GM18867 (cell line): Measurements from ENCODE around the gene ORM1.
"Not testable (repeated sequence)": the region's sequence is repeated elsewhere in the genome, so short reads cannot be mapped to it uniquely, and the experiment has no call there.

Source experiments
- ATAC-seq: cut with Tn5 transposase; IDR thresholded peaks from one replicate; pipeline ENCODE4 v1.9.1; 2021; ENCODE audit warnings: mild to moderate bottlenecking, moderate library complexity; ENCODE audit not compliant: unreplicated experiment

Gene ORM1

GRCh38 chr9:114322160-114322818 lies 609 bp upstream of the ORM1 start:
- ATAC-seq = not testable (repeated sequence)

- ATAC-seq = not testable (repeated sequence)
Observed at GRCh38 chr9:114323849-114324248, 951 bp downstream of the ORM1 start.

- ATAC-seq = no peak
Observed at GRCh38 chr9:114324492-114324891, 1.6 kb downstream of the ORM1 start.

- ATAC-seq = not testable (repeated sequence)
Observed at GRCh38 chr9:114324965-114325364, 2.1 kb downstream of the ORM1 start.

GRCh38 chr9:114325684-114326254 lies 2.9 kb downstream of the ORM1 start:
- not testable (repeated sequence) for ATAC-seq

GRCh38 chr9:114327749-114328148 lies 4.9 kb downstream of the ORM1 start:
- ATAC-seq = no peak

- ATAC-seq = not testable (repeated sequence)
Observed at GRCh38 chr9:114328357-114328820, 5.5 kb downstream of the ORM1 start.

GRCh38 chr9:114328937-114329624 lies 6.2 kb downstream of the ORM1 start:
- not testable (repeated sequence) for ATAC-seq

GRCh38 chr9:114329625-114330022 lies 6.7 kb downstream of the ORM1 start, which contains the start of gene ORM2:
Gene ORM2, plus strand, starts transcription at chr9:114329869. Its CDS starts 36 bp downstream, at chr9:114329905.
- ATAC-seq = not testable (repeated sequence)

GRCh38 chr9:114330636-114331035 lies 7.7 kb downstream of the ORM1 start:
- ATAC-seq = no peak

GRCh38 chr9:114331229-114332195 lies 8.6 kb downstream of the ORM1 start:
- not testable (repeated sequence) for ATAC-seq

- ATAC-seq = not testable (repeated sequence)
Observed at GRCh38 chr9:114332474-114333040, 9.7 kb downstream of the ORM1 start.

- ATAC-seq = not testable (repeated sequence)
Observed at GRCh38 chr9:114333718-114334117, 10.8 kb downstream of the ORM1 start.

- ATAC-seq = no peak
Observed at GRCh38 chr9:114334490-114334889, 11.6 kb downstream of the ORM1 start.

GRCh38 chr9:114335745-114336144 lies 12.8 kb downstream of the ORM1 start:
- ATAC-seq = no peak

- no peak for ATAC-seq
Observed at GRCh38 chr9:114336157-114336556, 13.3 kb downstream of the ORM1 start.

GRCh38 chr9:114336699-114337395 lies 13.9 kb downstream of the ORM1 start:
- no peak for ATAC-seq

- ATAC-seq = no peak
Observed at GRCh38 chr9:114338187-114338586, 15.3 kb downstream of the ORM1 start.

- ATAC-seq = peak; percentile 59
Observed at GRCh38 chr9:114339130-114339908, 16.4 kb downstream of the ORM1 start.
